DOHH2 (cell line): ENCODE results near the gene BRINP2.

ENCODE experiments used
- H3F3A ChIP-seq: fragments of 200-600 bp; sonication (generic), shearing (Covaris generic); 2 replicates; pipeline ENCODE4 v1.6.0; 2016; ENCODE audit warnings: antibody characterized with exemption, mild to moderate bottlenecking; ENCODE audit not compliant: control insufficient read depth, insufficient read depth
- H3K27ac ChIP-seq: fragments of 200-600 bp; sonication (generic); 2 replicates; pipeline ENCODE4 v1.5.1; 2014; ENCODE audit warnings: low read depth, mild to moderate bottlenecking, low read length, moderate library complexity
- H3K27me3 ChIP-seq: fragments of 200-600 bp; sonication (generic); 2 replicates; pipeline ENCODE4 v1.6.1; 2014; ENCODE audit warnings: mild to moderate bottlenecking, low read length, mixed read lengths; ENCODE audit not compliant: control insufficient read depth
- H3K36me3 ChIP-seq: fragments of 200-600 bp; sonication (generic); 2 replicates; pipeline ENCODE4 v1.6.1; 2014; ENCODE audit warnings: mild to moderate bottlenecking, low read length, moderate library complexity, mixed read lengths; ENCODE audit not compliant: control insufficient read depth
- H3K4me1 ChIP-seq: fragments of 200-600 bp; sonication (generic); 2 replicates; pipeline ENCODE4 v1.6.1; 2014; ENCODE audit warnings: mild to moderate bottlenecking, low read length, mixed read lengths; ENCODE audit not compliant: control insufficient read depth
- H3K4me2 ChIP-seq: fragments of 200-600 bp; sonication (generic); 2 replicates; pipeline ENCODE4 v1.6.0; 2014; ENCODE audit warnings: mild to moderate bottlenecking, low read length, moderate library complexity
- H3K4me3 ChIP-seq: fragments of 200-600 bp; sonication (generic); 2 replicates; pipeline ENCODE4 v1.5.1; 2014; ENCODE audit warnings: mild to moderate bottlenecking, low read length, mixed read lengths
- H3K79me2 ChIP-seq: fragments of 200-600 bp; sonication (generic); 2 replicates; pipeline ENCODE4 v1.6.1; 2014; ENCODE audit warnings: mild to moderate bottlenecking, low read length, mixed read lengths; ENCODE audit not compliant: control insufficient read depth
- H3K9me2 ChIP-seq: fragments of 200-600 bp; sonication (generic); replicated peaks from 2 replicates; pipeline ENCODE4 v1.6.1; 2014; ENCODE audit warnings: mild to moderate bottlenecking, low read length, mixed read lengths; ENCODE audit not compliant: control insufficient read depth
- H3K9me3 ChIP-seq: fragments of 200-600 bp; sonication (generic); 2 replicates; pipeline ENCODE4 v1.6.1; 2014; ENCODE audit warnings: antibody characterized with exemption, low read length, mixed read lengths; ENCODE audit not compliant: control insufficient read depth, insufficient read depth
- H4K20me1 ChIP-seq: fragments of 200-600 bp; sonication (generic); 2 replicates; pipeline ENCODE4 v1.6.0; 2014; ENCODE audit warnings: low read depth, mild to moderate bottlenecking, antibody characterized with exemption, low read length, moderate library complexity; ENCODE audit not compliant: control insufficient read depth, insufficient read depth
- EZH2phosphoT487 ChIP-seq: fragments of 200-600 bp; sonication (generic); IDR thresholded peaks from 2 replicates; pipeline ENCODE4 v1.6.1; 2017; ENCODE audit warnings: borderline replicate concordance, mild to moderate bottlenecking, antibody characterized with exemption, low read length, moderate library complexity, mixed read lengths
- TF ChIP-seq, protein P1 (sequence below): fragments of 200-600 bp; sonication (generic); IDR thresholded peaks from one replicate; pipeline ENCODE4 v1.5.1; 2014; ENCODE audit warnings: antibody characterized with exemption, mild to moderate bottlenecking, low read depth, low read length; ENCODE audit not compliant: poor library complexity, severe bottlenecking

Gene BRINP2

GRCh38 chr1:177301425-177302124, 130.8 kb downstream of the BRINP2 start:
- Histone ChIP-seq H3F3A (no peaks in the 10 kb centered on the region), H3K36me3 (no peaks in the 10 kb centered on the region), H3K4me2 (no peak overlapping the region), H3K9me2 (no peaks in the 10 kb centered on the region), H3K27me3 (no peaks in the 10 kb centered on the region), H3K27ac (no peak overlapping the region), H3K4me3 (no peak overlapping the region), H4K20me1 (no peaks in the 10 kb centered on the region), H3K9me3 (no peaks in the 10 kb centered on the region), H3K4me1 (no peaks in the 10 kb centered on the region), H3K79me2 (no peaks in the 10 kb centered on the region)
- TF ChIP-seq, protein P1, sequence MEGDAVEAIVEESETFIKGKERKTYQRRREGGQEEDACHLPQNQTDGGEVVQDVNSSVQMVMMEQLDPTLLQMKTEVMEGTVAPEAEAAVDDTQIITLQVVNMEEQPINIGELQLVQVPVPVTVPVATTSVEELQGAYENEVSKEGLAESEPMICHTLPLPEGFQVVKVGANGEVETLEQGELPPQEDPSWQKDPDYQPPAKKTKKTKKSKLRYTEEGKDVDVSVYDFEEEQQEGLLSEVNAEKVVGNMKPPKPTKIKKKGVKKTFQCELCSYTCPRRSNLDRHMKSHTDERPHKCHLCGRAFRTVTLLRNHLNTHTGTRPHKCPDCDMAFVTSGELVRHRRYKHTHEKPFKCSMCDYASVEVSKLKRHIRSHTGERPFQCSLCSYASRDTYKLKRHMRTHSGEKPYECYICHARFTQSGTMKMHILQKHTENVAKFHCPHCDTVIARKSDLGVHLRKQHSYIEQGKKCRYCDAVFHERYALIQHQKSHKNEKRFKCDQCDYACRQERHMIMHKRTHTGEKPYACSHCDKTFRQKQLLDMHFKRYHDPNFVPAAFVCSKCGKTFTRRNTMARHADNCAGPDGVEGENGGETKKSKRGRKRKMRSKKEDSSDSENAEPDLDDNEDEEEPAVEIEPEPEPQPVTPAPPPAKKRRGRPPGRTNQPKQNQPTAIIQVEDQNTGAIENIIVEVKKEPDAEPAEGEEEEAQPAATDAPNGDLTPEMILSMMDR, result no peak
- TF ChIP-seq EZH2phosphoT487, result no peak

GRCh38 chr1:177302357-177303044, 131.7 kb downstream of the BRINP2 start:
- no peak overlapping the region for H3K4me2 ChIP-seq
- no peaks in the 10 kb centered on the region for H3K79me2 ChIP-seq
- H4K20me1 ChIP-seq, result no peaks in the 10 kb centered on the region

DNA sequence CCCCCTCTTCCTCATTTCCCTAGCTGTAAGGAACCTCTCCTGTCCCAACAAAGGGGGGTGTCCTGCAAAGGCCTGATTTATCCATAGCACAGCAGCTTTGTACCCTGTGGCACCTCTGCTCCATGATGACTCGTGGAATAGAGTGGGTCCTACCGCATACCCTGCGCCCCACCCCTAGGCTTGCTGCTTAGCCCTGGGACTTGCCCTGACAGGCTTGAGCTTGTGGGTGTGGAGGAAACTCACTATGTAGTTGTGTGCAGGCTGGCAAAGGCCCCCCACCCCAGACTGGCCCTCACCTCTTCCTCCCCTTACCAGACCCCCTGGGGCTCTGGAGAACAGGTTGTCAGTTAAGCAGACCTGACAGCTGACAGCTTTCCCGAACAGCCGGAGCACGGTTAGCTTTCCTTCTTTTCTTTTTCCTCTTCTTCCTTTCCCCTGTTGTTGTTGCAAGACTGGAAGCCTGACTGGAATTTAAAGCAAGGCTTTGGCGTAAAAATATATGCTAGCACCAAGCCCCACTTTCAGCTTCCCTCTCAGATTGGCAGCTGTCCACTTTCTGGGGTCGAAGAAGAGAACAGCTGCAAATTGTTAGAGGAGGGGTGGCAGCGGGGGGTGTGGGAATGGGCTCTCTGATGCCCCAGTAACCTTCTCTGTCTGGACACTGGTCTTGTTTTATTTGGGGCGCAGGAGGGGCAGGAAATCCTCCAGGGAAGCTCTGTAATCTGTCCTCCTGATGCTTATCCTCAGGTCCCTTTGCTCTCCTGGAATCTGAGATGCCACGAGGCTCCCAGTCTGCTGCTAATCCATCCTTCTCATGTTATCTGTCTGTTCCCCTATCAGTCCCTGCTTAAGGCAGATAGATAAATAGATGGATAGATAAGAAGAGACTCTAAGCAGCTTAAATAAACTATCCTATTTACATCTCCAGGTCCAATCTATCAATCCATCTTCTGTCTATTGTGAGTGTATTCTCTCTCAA, 134.6 kb downstream of the BRINP2 start:
- Histone ChIP-seq H3K9me3 (no peaks in the 10 kb centered on the region), H3K27ac (no peak overlapping the region), H4K20me1 (no peaks in the 10 kb centered on the region), H3K27me3 (no peaks in the 10 kb centered on the region), H3K4me1 (no peaks in the 10 kb centered on the region), H3K9me2 (no peaks in the 10 kb centered on the region), H3K4me3 (no peak overlapping the region), H3K36me3 (no peaks in the 10 kb centered on the region), H3F3A (no peaks in the 10 kb centered on the region), H3K79me2 (no peaks in the 10 kb centered on the region), H3K4me2 (no peak overlapping the region)
- TF ChIP-seq EZH2phosphoT487, result no peak
- TF ChIP-seq, protein P1, result no peak

More at GRCh38 chr1:177302357-177303044, 131.7 kb downstream of the BRINP2 start:
- no peaks in the 10 kb centered on the region for H3K4me1 ChIP-seq
- no peaks in the 10 kb centered on the region for H3K27me3 ChIP-seq
- no peaks in the 10 kb centered on the region for H3K9me2 ChIP-seq
- H3K9me3 ChIP-seq, result no peaks in the 10 kb centered on the region
- TF ChIP-seq, protein P1, result no peak
- no peak for TF ChIP-seq EZH2phosphoT487
- no peak overlapping the region for H3K4me3 ChIP-seq
- no peak overlapping the region for H3K27ac ChIP-seq
- no peaks in the 10 kb centered on the region for H3K36me3 ChIP-seq
- H3F3A ChIP-seq, result no peaks in the 10 kb centered on the region
